ENCODE measurements around the gene SCARB1. TPM values are rescaled to one million over a fixed set of nuclear protein-coding genes. Genes with fewer than 3 reads are reported as not detected.

SCARB1 gene
- total and polyA plus RNA-seq, 7 experiments from 2014 or later: 2.2 to 7.1 (median 4.0) TPM

DNA sequence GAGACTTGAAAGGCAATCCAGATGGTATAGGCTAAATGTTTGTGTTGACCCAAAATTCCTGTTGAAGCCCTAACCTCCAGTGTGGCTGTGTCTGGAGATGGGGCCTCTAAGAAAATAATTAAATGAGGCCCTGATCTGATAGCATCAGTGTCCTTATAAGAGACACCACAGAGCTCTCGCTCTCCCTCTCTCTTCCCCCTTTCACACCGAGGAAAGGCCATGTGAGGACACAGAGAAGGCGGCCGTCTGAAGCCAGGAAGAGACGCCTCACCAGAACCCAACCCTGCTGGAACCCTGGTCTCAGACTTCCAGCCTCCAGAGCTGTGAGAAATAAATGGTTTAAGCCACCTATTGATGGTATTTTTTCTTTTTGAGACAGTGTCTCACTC, 87.5 kb downstream of the SCARB1 start:
- peaks cover 4 to 11% (median 10%) of the 10 kb centered on the region in 5 donors for H3K27me3 Mint-ChIP-seq

DNA sequence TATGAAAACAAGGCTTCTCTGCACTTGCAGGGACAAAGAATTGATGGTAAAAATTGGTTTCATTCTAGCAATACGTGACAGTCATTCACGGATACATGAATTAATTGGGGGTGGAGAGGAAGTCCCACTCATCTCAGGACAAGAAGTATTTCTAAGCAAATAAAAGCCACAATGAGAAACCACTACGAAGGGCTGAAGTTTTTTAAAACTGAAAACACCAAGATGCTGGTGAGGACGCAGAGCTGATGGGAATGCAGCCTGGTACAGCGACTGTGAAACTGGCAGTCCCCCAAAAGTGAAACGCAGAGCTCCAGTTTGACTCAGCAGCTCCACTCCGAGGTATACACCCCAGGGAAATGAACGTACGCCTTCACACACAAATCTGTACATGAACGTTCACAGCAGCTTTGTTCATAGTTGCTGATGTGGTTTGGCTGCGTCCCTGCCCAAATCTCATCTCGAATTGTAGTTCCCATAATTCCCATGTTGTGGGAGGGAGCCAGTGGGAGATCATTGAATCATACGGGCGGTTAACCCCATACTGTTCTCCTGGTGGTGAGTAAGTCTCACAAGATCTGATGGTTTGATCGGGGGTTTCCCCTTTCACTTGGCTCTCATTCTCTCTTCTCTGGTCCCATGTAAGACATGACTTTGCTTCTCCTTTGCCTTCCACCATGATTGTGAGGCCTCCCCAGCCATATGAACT, 89.0 kb downstream of the SCARB1 start:
- Mint-ChIP-seq H3K36me3 (no peaks in the 10 kb centered on the region), H3K27ac (peak overlapping the region in 2 of 9 donors; percentile 55 to 70), H3K27me3 (peaks cover 4 to 15% (median 10%) of the 10 kb centered on the region in 5 donors), H3K9me3 (no peaks in the 10 kb centered on the region), H3K4me1 (peaks cover 10 to 32% (median 14%) of the 10 kb centered on the region in 7 donors), H3K4me3 (peak overlapping the region in 9 of 10 donors; percentile 1 to 82 (median 23))
- no peak overlapping the region for H3K4me3 ChIP-seq (ENCODE audit: low read length)
- peak; percentile 70 for ATAC-seq
- ChIA-PET CTCF (interaction anchor here (0.6 to 1.0 kb wide), 3 partner anchors 18 to 738 kb away, joined by 3 read pairs; no protein-coding TSS in a partner anchor), POLR2A (no interaction called here)
- H3K4me1 ChIP-seq (ENCODE audit: control insufficient read depth in 2 of 2, insufficient read depth in 2 of 2, low read length in 2 of 2): peaks cover 5 to 12% of the 10 kb centered on the region in 2 donors
- H3K9me3 ChIP-seq (ENCODE audit: control insufficient read depth in 2 of 3, low read length in 3 of 3): no peaks in the 10 kb centered on the region
- no peaks in the 10 kb centered on the region for H3K27me3 ChIP-seq (ENCODE audit: control insufficient read depth in 2 of 2, insufficient read depth in 2 of 2, low read length in 2 of 2)
- no peak overlapping the region for H3K27ac ChIP-seq (ENCODE audit: low read depth, low read length)
- intact Hi-C loops (cut with micrococcal nuclease): loop anchor here (5.0 to 10.0 kb wide), 6 partner anchors 62 to 867 kb away; partner anchors contain the start of genes NCOR2 (in 1 of the 2) and SCARB1 (in 1 of the 2)
- peak in 3 of 9 donors; percentile 7 to 71 (median 13) for DNase-seq
- H3K36me3 ChIP-seq (ENCODE audit: control insufficient read depth in 2 of 3, insufficient read depth in 3 of 3, low read length in 3 of 3): no peaks in the 10 kb centered on the region

More for the DNA sequence above, 87.5 kb downstream of the SCARB1 start:
- no peak for DNase-seq
- Histone ChIP-seq H3K9me3 (ENCODE audit: control insufficient read depth in 2 of 3, low read length in 3 of 3) (no peaks in the 10 kb centered on the region), H3K36me3 (ENCODE audit: control insufficient read depth in 2 of 3, insufficient read depth in 3 of 3, low read length in 3 of 3) (no peaks in the 10 kb centered on the region), H3K4me1 (ENCODE audit: control insufficient read depth in 2 of 2, insufficient read depth in 2 of 2, low read length in 2 of 2) (peaks cover 5 to 12% of the 10 kb centered on the region in 2 donors), H3K4me3 (ENCODE audit: low read length) (no peak overlapping the region), H3K27ac (ENCODE audit: low read depth, low read length) (no peak overlapping the region), H3K27me3 (ENCODE audit: control insufficient read depth in 2 of 2, insufficient read depth in 2 of 2, low read length in 2 of 2) (no peaks in the 10 kb centered on the region)
- ChIA-PET CTCF (no interaction called here), POLR2A (no interaction called here)
- Mint-ChIP-seq H3K4me3 (no peak overlapping the region), H3K9me3 (no peaks in the 10 kb centered on the region), H3K27ac (no peak overlapping the region), H3K4me1 (peaks cover 10 to 32% (median 14%) of the 10 kb centered on the region in 7 donors), H3K36me3 (no peaks in the 10 kb centered on the region)
- ATAC-seq: no peak
- intact Hi-C loops (cut with micrococcal nuclease): loop anchor here in 1 of 2 donors (10.0 kb wide), 1 partner anchor 321 kb away; no protein-coding TSS in a partner anchor

- Mint-ChIP-seq H3K27ac (peak overlapping the region in 1 of 9 donors; percentile 70), H3K4me3 (peak overlapping the region in 5 of 10 donors; percentile 1 to 82 (median 59)), H3K4me1 (peaks cover 10 to 32% (median 14%) of the 10 kb centered on the region in 7 donors), H3K27me3 (peaks cover 4 to 15% (median 10%) of the 10 kb centered on the region in 5 donors), H3K36me3 (no peaks in the 10 kb centered on the region), H3K9me3 (no peaks in the 10 kb centered on the region)
- Histone ChIP-seq H3K36me3 (ENCODE audit: control insufficient read depth in 2 of 3, insufficient read depth in 3 of 3, low read length in 3 of 3) (no peaks in the 10 kb centered on the region), H3K4me3 (ENCODE audit: low read length) (no peak overlapping the region), H3K27me3 (ENCODE audit: control insufficient read depth in 2 of 2, insufficient read depth in 2 of 2, low read length in 2 of 2) (no peaks in the 10 kb centered on the region), H3K4me1 (ENCODE audit: control insufficient read depth in 2 of 2, insufficient read depth in 2 of 2, low read length in 2 of 2) (peaks cover 5 to 12% of the 10 kb centered on the region in 2 donors), H3K27ac (ENCODE audit: low read depth, low read length) (no peak overlapping the region), H3K9me3 (ENCODE audit: control insufficient read depth in 2 of 3, low read length in 3 of 3) (no peaks in the 10 kb centered on the region)
- CTCF ChIA-PET: interaction anchor here (0.6 to 1.0 kb wide), 2 partner anchors 18 to 738 kb away, joined by 3 read pairs; no protein-coding TSS in a partner anchor
- POLR2A ChIA-PET: no interaction called here
- ATAC-seq: peak; percentile 59
- intact Hi-C loops (cut with micrococcal nuclease): loop anchor here (5.0 to 10.0 kb wide), 6 partner anchors 62 to 867 kb away; partner anchors contain the start of genes NCOR2 (in 1 of the 2) and SCARB1 (in 1 of the 2)
- peak in 1 of 9 donors; percentile 32 for DNase-seq
Measured at GRCh38 chr12:124774054-124774461, 89.6 kb downstream of the SCARB1 start.

DNA sequence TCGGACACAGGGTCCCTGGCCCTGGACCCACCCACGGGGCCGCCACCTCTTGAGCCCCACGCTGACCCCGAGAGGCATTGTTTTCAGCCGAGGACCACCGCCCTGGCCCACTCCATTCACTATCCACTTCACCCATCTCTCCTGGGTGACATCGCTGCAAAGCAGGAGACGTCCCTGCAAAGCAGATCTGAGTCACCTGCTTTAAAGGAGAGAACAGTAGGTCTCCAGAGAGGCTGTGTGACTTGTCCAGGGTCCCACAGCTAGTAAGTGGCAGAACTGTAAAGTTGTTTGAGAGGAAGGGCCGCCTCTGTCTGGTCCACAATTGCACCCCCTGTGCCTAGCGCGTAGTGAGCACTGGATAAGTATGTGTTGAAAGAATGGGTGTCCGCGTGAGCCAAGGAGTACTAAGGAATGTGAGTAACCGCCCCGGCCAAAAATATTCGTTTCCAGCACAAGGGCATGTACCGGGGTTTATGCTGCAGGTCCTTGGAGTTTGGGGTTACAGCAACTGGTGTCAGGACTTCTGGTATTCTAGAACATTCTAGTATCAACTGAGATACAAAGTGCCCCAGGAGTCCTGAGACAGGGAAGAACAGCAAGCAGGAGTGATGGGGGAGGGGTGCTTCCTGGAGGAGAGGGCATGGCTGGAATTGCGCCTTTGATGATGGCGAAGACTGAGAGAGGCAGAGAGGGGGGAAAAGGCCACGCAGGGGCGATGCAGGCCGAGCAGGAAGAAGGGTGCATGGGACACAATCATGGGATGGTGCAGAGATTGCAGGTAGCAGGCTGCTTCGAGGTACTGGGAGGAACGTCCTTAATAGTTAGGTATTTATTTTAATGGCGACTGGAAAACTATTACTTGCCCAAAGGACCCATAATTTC, 91.1 kb downstream of the SCARB1 start:
- H3K36me3 Mint-ChIP-seq: no peaks in the 10 kb centered on the region
- no peak overlapping the region for H3K4me3 ChIP-seq (ENCODE audit: low read length)
- no peaks in the 10 kb centered on the region for H3K27me3 ChIP-seq (ENCODE audit: control insufficient read depth in 2 of 2, insufficient read depth in 2 of 2, low read length in 2 of 2)
- intact Hi-C loops (cut with micrococcal nuclease): loop anchor here (1.0 to 10.0 kb wide), 7 partner anchors 60 to 865 kb away; partner anchors contain the start of genes NCOR2 (in 1 of the 2) and SCARB1 (in 1 of the 2)
- POLR2A ChIA-PET: no interaction called here
- H3K27ac Mint-ChIP-seq: peak overlapping the region in 2 of 9 donors; percentile 24 to 82
- no peak overlapping the region for H3K4me3 Mint-ChIP-seq
- no peak for DNase-seq
- H3K27me3 Mint-ChIP-seq: peaks cover 4 to 21% (median 10%) of the 10 kb centered on the region in 5 donors
- H3K4me1 Mint-ChIP-seq: peaks cover 10 to 32% (median 15%) of the 10 kb centered on the region in 7 donors
- H3K27ac ChIP-seq (ENCODE audit: low read depth, low read length): no peak overlapping the region
- no peaks in the 10 kb centered on the region for H3K36me3 ChIP-seq (ENCODE audit: control insufficient read depth in 2 of 3, insufficient read depth in 3 of 3, low read length in 3 of 3)
- no peaks in the 10 kb centered on the region for H3K9me3 ChIP-seq (ENCODE audit: control insufficient read depth in 2 of 3, low read length in 3 of 3)
- peaks cover 5 to 12% of the 10 kb centered on the region in 2 donors for H3K4me1 ChIP-seq (ENCODE audit: control insufficient read depth in 2 of 2, insufficient read depth in 2 of 2, low read length in 2 of 2)
- no peak for ATAC-seq
- CTCF ChIA-PET: interaction anchor here (1.0 to 2.2 kb wide), 7 partner anchors 420 to 766 kb away, joined by 3 to 25 read pairs (median 4); no protein-coding TSS in a partner anchor
- H3K9me3 Mint-ChIP-seq: no peaks in the 10 kb centered on the region

- H3K27me3 ChIP-seq (ENCODE audit: control insufficient read depth in 2 of 2, insufficient read depth in 2 of 2, low read length in 2 of 2): no peaks in the 10 kb centered on the region
- no peak overlapping the region for H3K4me3 ChIP-seq (ENCODE audit: low read length)
- Mint-ChIP-seq H3K27me3 (peaks cover 4 to 21% (median 10%) of the 10 kb centered on the region in 5 donors), H3K4me1 (peaks cover 17 to 39% (median 23%) of the 10 kb centered on the region in 7 donors), H3K27ac (no peak overlapping the region), H3K9me3 (no peaks in the 10 kb centered on the region), H3K36me3 (no peaks in the 10 kb centered on the region), H3K4me3 (peak overlapping the region in 3 of 10 donors; percentile 29 to 55 (median 36))
- ATAC-seq (peak; percentile 59), DNase-seq (peak; percentile 55 to 87 (median 72))
- CTCF ChIA-PET: interaction anchor here (0.9 to 2.2 kb wide), 9 partner anchors 419 to 766 kb away, joined by 3 to 25 read pairs (median 5); no protein-coding TSS in a partner anchor
- peaks cover 5 to 12% of the 10 kb centered on the region in 2 donors for H3K4me1 ChIP-seq (ENCODE audit: control insufficient read depth in 2 of 2, insufficient read depth in 2 of 2, low read length in 2 of 2)
- no peak overlapping the region for H3K27ac ChIP-seq (ENCODE audit: low read depth, low read length)
- no peaks in the 10 kb centered on the region for H3K9me3 ChIP-seq (ENCODE audit: control insufficient read depth in 2 of 3, low read length in 3 of 3)
- H3K36me3 ChIP-seq (ENCODE audit: control insufficient read depth in 2 of 3, insufficient read depth in 3 of 3, low read length in 3 of 3): no peaks in the 10 kb centered on the region
- POLR2A ChIA-PET: no interaction called here
- intact Hi-C loops (cut with micrococcal nuclease): loop anchor here (1.0 to 10.0 kb wide), 7 partner anchors 59 to 864 kb away; partner anchors contain the start of genes NCOR2 (in 1 of the 2) and SCARB1 (in 1 of the 2)
Measured at GRCh38 chr12:124771462-124772288, 92.0 kb downstream of the SCARB1 start.
